ENCODE results near the gene GIPR. TPM values are rescaled to one million over a fixed set of nuclear protein-coding genes. Genes with fewer than 3 reads are reported as not detected.
"Not testable (repeated sequence)": the region's sequence is repeated elsewhere in the genome, so short reads cannot be mapped to it uniquely, and the experiment has no call there.

The GIPR gene, protein sequence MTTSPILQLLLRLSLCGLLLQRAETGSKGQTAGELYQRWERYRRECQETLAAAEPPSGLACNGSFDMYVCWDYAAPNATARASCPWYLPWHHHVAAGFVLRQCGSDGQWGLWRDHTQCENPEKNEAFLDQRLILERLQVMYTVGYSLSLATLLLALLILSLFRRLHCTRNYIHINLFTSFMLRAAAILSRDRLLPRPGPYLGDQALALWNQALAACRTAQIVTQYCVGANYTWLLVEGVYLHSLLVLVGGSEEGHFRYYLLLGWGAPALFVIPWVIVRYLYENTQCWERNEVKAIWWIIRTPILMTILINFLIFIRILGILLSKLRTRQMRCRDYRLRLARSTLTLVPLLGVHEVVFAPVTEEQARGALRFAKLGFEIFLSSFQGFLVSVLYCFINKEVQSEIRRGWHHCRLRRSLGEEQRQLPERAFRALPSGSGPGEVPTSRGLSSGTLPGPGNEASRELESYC
- total RNA-seq (under 1 TPM; 0.16 to 0.74 TPM), polyA plus RNA-seq (ENCODE audit: insufficient read depth, low read depth, low replicate concordance) (0.50 TPM)
- long read RNA-seq, donor 1, result 0 reads
- long read RNA-seq, donor 2, result 0 reads

DNA sequence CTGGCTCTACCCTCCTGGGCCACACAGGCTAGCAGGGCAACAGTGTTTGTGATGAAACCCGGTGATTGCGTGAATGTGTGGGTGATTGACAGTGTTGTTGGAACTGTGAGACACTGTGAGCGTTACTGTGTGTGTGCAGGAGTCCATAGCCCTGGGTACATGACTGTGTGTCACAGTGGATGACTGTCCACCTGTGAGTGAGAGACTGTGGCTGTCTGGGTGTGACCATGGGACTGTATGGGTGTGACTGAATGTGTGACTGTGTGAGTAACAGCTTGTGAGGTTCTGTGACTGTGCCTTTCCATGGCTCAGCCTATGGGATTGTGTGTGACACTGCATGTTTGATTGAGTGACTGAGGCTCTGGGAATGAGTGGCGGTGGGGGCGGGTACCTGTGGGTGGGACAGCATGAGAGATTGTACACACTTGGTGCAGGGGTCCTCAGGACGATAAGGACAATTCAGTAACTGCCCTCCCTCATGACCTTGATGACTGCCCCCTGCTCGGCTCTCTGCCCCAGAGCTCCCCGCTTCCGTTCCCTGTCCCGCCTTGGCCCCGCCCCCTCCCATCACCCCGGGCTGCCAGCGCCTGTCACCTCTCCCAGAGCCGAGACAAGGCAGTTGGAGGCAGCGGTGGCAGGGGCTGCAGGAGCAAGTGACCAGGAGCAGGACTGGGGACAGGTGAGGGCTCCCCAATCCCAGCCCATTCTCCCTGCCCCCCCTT lies at the start of gene GIPR:
Gene GIPR (plus strand): TSS at position 602 of the 722 bp plus-strand sequence. CDS start 1,300 bp downstream, outside the sequence.
- TF ChIP-seq, protein P1, sequence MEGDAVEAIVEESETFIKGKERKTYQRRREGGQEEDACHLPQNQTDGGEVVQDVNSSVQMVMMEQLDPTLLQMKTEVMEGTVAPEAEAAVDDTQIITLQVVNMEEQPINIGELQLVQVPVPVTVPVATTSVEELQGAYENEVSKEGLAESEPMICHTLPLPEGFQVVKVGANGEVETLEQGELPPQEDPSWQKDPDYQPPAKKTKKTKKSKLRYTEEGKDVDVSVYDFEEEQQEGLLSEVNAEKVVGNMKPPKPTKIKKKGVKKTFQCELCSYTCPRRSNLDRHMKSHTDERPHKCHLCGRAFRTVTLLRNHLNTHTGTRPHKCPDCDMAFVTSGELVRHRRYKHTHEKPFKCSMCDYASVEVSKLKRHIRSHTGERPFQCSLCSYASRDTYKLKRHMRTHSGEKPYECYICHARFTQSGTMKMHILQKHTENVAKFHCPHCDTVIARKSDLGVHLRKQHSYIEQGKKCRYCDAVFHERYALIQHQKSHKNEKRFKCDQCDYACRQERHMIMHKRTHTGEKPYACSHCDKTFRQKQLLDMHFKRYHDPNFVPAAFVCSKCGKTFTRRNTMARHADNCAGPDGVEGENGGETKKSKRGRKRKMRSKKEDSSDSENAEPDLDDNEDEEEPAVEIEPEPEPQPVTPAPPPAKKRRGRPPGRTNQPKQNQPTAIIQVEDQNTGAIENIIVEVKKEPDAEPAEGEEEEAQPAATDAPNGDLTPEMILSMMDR (IDR thresholded peaks at IDR 0.05), result no peak
- TF ChIP-seq POLR2A (IDR thresholded peaks at IDR 0.05), result no peak
- Histone ChIP-seq H3K27me3 (peaks cover 5% of the 10 kb centered on the region), H3K36me3 (ENCODE audit: low read depth, missing control alignments) (no peaks in the 10 kb centered on the region), H3K4me1 (peaks cover 4% of the 10 kb centered on the region), H3K27ac (no peak within 1 kb of the TSS), H3K4me3 (peak within 1 kb of the TSS; percentile 3 to 15), H3K9me3 (no peaks in the 10 kb centered on the region)
- intact Hi-C loops (cut with DNase I; ENCODE audit: low total_unique reads), result no loop called here
- WGBS, 2 donors, result 26 to 40% methylated on average over 5 to 14 of the region's 15 CpGs
- no peak for DNase-seq

DNA sequence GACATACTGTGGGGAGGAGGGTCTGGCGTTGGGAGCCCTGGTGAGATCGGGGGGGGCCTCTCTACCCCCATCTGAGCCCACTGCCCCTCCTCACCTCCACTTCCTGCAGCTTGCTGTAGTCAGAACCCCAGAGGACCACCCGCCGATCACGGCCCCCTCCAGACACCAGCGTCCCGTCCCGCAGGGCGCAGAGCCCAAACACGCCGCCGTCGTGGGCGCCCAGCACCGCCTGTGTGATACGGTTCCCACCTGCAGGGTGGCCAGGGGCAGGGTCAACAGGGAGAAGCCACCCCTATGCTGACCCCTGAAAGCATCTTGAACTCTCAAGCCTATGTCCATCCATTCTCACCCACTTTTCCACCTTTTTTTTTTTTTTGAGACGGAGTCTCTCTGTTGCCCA lies 46.6 kb upstream of the GIPR start:
- TF ChIP-seq, protein P1 (IDR thresholded peaks at IDR 0.05), result no peak
- TF ChIP-seq POLR2A (IDR thresholded peaks at IDR 0.05), result no peak
- Histone ChIP-seq H3K4me3 (no peak overlapping the region), H3K36me3 (ENCODE audit: low read depth, missing control alignments) (no peaks in the 10 kb centered on the region), H3K9me3 (no peaks in the 10 kb centered on the region), H3K27ac (no peak overlapping the region), H3K4me1 (no peaks in the 10 kb centered on the region), H3K27me3 (no peaks in the 10 kb centered on the region)
- WGBS, 2 donors, result 91 to 94% methylated on average over 16 to 17 of the region's 17 CpGs
- DNase-seq, result no peak
- intact Hi-C loops (cut with DNase I; ENCODE audit: low total_unique reads), result no loop called here

DNA sequence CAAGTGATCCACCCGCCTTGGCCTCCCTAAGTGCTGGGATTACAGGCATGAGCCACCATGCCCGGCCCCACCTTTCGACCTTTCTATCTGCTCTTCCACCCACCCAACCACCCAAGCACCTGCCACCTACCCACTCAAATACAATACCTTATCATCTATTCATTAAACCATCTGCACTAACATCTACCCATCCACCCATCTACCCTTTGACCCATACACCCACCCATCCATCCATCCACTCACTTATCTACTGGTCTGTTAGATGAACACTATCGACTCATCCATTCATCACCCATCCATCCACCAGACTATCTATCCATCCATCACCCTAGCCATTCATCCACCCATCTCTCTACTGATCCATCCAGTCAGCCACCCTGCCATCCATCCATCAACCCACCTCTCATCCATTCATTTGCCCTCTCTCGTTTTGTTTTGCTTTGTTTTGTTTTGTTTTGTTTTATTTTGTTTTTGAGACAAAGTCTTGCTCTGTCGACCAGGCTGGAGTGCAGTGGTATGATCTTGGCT lies 46.0 kb upstream of the GIPR start:
- WGBS, 2 donors, result 90 to 91% methylated on average over 6 of the region's 6 CpGs
- no peak overlapping the region for H3K27ac ChIP-seq
- intact Hi-C loops (cut with DNase I; ENCODE audit: low total_unique reads), result no loop called here
- H3K36me3 ChIP-seq (ENCODE audit: low read depth, missing control alignments), result no peaks in the 10 kb centered on the region
- H3K9me3 ChIP-seq, result no peaks in the 10 kb centered on the region
- TF ChIP-seq, protein P1 (IDR thresholded peaks at IDR 0.05), result no peak
- no peak for TF ChIP-seq POLR2A (IDR thresholded peaks at IDR 0.05)
- no peaks in the 10 kb centered on the region for H3K4me1 ChIP-seq
- no peak for DNase-seq
- no peak overlapping the region for H3K4me3 ChIP-seq
- H3K27me3 ChIP-seq, result no peaks in the 10 kb centered on the region

GRCh38 chr19:45623984-45624383 lies 44.0 kb upstream of the GIPR start:
- Histone ChIP-seq H3K4me3 (no peak overlapping the region), H3K9me3 (no peaks in the 10 kb centered on the region), H3K27me3 (no peaks in the 10 kb centered on the region), H3K27ac (no peak overlapping the region), H3K4me1 (no peaks in the 10 kb centered on the region), H3K36me3 (ENCODE audit: low read depth, missing control alignments) (no peaks in the 10 kb centered on the region)
- TF ChIP-seq, protein P1 (IDR thresholded peaks at IDR 0.05), result no peak
- no peak for TF ChIP-seq POLR2A (IDR thresholded peaks at IDR 0.05)
- DNase-seq, result no peak
- intact Hi-C loops (cut with DNase I; ENCODE audit: low total_unique reads), result no loop called here
- 89 to 95% methylated on average over 1 of the region's 1 CpG for WGBS, 2 donors

DNA sequence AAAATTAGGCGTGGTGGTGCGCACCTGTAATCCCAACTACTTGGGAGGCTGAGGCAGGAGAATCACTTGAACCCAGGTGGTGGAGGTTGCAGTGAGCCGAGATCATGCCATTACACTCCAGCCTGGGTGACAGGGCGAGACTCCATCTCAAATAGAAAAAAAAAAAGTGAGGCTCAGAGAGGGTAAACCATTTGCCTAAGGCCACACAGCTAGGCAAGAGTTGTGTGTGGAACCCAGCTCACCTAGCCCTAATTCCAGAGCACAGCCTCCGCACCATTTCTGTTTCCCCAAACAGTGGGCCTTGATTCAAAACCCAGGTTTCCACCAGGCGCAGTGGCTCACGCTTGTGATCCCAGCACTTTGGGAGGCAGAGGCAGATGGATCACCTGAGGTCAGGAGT lies 39.8 kb upstream of the GIPR start:
- H3K4me3 ChIP-seq; H3K27ac ChIP-seq; H3K36me3 ChIP-seq (ENCODE audit: low read depth, missing control alignments); H3K27me3 ChIP-seq; H3K4me1 ChIP-seq; DNase-seq; intact Hi-C loops (cut with DNase I; ENCODE audit: low total_unique reads); H3K9me3 ChIP-seq: not testable (repeated sequence)
- 88 to 98% methylated on average over 7 of the region's 7 CpGs for WGBS, 2 donors
